Measurements from ENCODE around the gene HTR3D.

DNA sequence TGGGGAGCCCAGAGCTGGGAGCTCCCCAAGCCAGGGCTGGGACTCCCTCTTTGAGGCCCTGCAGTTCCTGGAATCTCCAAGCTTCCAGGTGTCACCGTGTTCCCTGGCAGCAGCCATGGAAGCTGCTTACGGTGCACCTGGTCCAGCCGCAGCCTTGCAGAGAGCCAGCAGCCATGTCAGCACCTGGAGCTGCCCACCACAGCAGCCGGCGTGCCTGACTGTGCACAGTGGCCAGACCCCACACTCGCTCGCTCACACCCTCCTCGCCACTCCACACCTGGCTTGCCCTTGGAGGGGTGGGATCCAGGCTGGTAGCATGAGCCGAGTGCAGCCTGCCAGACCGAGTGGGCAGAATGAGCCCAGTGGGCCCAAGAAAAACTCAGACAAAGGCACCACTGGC lies 50.5 kb downstream of the HTR3D start:
- TF ChIP-seq POLR2A (IDR thresholded peaks at IDR 0.05; ENCODE audit: low read length): no peak
- no peak for TF ChIP-seq GATA1 (IDR thresholded peaks at IDR 0.05; ENCODE audit: low read depth, low read length)
